NOMO-1 (cell line): ENCODE results near the gene ANKS1B.

Experiments
- DNase-seq, 2 experiments: peaks; one replicate each; lab custom pipeline; 2025; ENCODE audit not compliant: unreplicated experiment in 2 of 2; lab: John Stamatoyannopoulos, UW

The ANKS1B gene

GRCh38 chr12:98808243-98808875 is 1176.4 kb downstream of the ANKS1B start:
- DNase-seq = no peak

- DNase-seq = no peak
These were observed 1177.5 kb downstream of the ANKS1B start for GRCh38 chr12:98807187-98807586.

GRCh38 chr12:98803468-98804209 is 1181.1 kb downstream of the ANKS1B start:
- no peak for DNase-seq

GRCh38 chr12:98799822-98800221 is 1184.9 kb downstream of the ANKS1B start:
- DNase-seq = no peak

- peak; percentile 0 to 21 for DNase-seq
These were observed 1185.5 kb downstream of the ANKS1B start for GRCh38 chr12:98799146-98799810.

- no peak for DNase-seq
These were observed 1187.5 kb downstream of the ANKS1B start for GRCh38 chr12:98797200-98797599.

GRCh38 chr12:98796745-98797144 is 1188.0 kb downstream of the ANKS1B start:
- no peak for DNase-seq

- DNase-seq = no peak
These were observed 1191.6 kb downstream of the ANKS1B start for GRCh38 chr12:98793121-98793520.

- no peak for DNase-seq
These were observed 1193.3 kb downstream of the ANKS1B start for GRCh38 chr12:98791406-98791805.

- DNase-seq = no peak
These were observed 1196.3 kb downstream of the ANKS1B start for GRCh38 chr12:98788396-98788795.

- no peak for DNase-seq
These were observed 1198.1 kb downstream of the ANKS1B start for GRCh38 chr12:98786653-98787052.

- DNase-seq = no peak
These were observed 1201.3 kb downstream of the ANKS1B start for GRCh38 chr12:98783420-98783819.

- no peak for DNase-seq
These were observed 1204.5 kb downstream of the ANKS1B start for GRCh38 chr12:98780261-98780660.

GRCh38 chr12:98772818-98773217 is 1211.9 kb downstream of the ANKS1B start:
- DNase-seq = no peak

GRCh38 chr12:98771811-98772752 is 1212.7 kb downstream of the ANKS1B start:
- DNase-seq = no peak

GRCh38 chr12:98770230-98770629 is 1214.5 kb downstream of the ANKS1B start:
- DNase-seq = no peak

GRCh38 chr12:98769068-98769467 is 1215.7 kb downstream of the ANKS1B start:
- no peak for DNase-seq

- DNase-seq = no peak
These were observed 1217.5 kb downstream of the ANKS1B start for GRCh38 chr12:98767248-98767647.

- no peak for DNase-seq
These were observed 1221.1 kb downstream of the ANKS1B start for GRCh38 chr12:98763656-98764055.

GRCh38 chr12:98758331-98758730 is 1226.4 kb downstream of the ANKS1B start:
- no peak for DNase-seq

GRCh38 chr12:98757455-98757854 is 1227.3 kb downstream of the ANKS1B start:
- DNase-seq = no peak
